Aorta (tissue), 5 donors: ENCODE data around the gene CHST9. TPM values are rescaled to one million over a fixed set of nuclear protein-coding genes. Genes with fewer than 3 reads are reported as not detected.
"Not testable (repeated sequence)": the region's sequence is repeated elsewhere in the genome, so short reads cannot be mapped to it uniquely, and the experiment has no call there.

ENCODE experiments used
- ATAC-seq: fragments of 200-7000 bp; cut with Tn5 transposase; one replicate; pipeline ENCODE4 v1.9.1; 2022; ENCODE audit warnings: moderate library complexity; ENCODE audit not compliant: low FRiP score
- DNase-seq, 2 donors: peaks; one replicate each; pipeline ENCODE4 v3.0.0-alpha.2; 2020
- H3K27ac ChIP-seq, 2 donors: one replicate each; pipeline ENCODE4 v1.5.1; 2013; ENCODE audit warnings: low read length in 2 of 2, mild to moderate bottlenecking in 2 of 2, moderate library complexity in 2 of 2, control low read depth in 1 of 2, inconsistent platforms in 1 of 2, low read depth in 1 of 2
- H3K27me3 ChIP-seq, 2 donors: one replicate each; pipeline ENCODE4 v1.6.1; 2013; ENCODE audit warnings: control low read depth in 1 of 2, low read length in 1 of 2, mild to moderate bottlenecking in 1 of 2, moderate library complexity in 1 of 2; ENCODE audit not compliant: insufficient read depth in 2 of 2, control insufficient read depth in 1 of 2
- H3K36me3 ChIP-seq, 2 donors: one replicate each; pipeline ENCODE4 v1.6.1; 2013; ENCODE audit warnings: control low read depth in 1 of 2, low read length in 1 of 2, mild to moderate bottlenecking in 1 of 2; ENCODE audit not compliant: insufficient read depth in 2 of 2, control insufficient read depth in 1 of 2
- H3K4me1 ChIP-seq, 2 donors: one replicate each; pipeline ENCODE4 v1.6.1; 2013; ENCODE audit warnings: low read length in 2 of 2, control low read depth in 1 of 2, mild to moderate bottlenecking in 1 of 2, moderate library complexity in 1 of 2; ENCODE audit not compliant: insufficient read depth in 2 of 2, control insufficient read depth in 1 of 2
- H3K4me3 ChIP-seq, 2 donors: one replicate each; pipeline ENCODE4 v1.5.1; 2013; ENCODE audit warnings: low read length in 2 of 2, control low read depth in 1 of 2, mild to moderate bottlenecking in 1 of 2
- H3K9me3 ChIP-seq: one replicate; pipeline ENCODE4 v1.6.1; 2013; ENCODE audit warnings: mild to moderate bottlenecking, low read length; ENCODE audit not compliant: control insufficient read depth
- WGBS, 2 donors: extraction: QIAGEN DNeasy Blood & Tissue Kit; methylation state at CpG; one replicate each; pipeline ENCODE4 v1.1.7; 2013; 5-methylcytosine and 5-hydroxymethylcytosine counted together
- intact Hi-C, 2 donors: fragments of 100-400 bp; cut with DNase I; formaldehyde crosslinking; loops; one replicate each; pipeline versions ENCODE4 v1.14.2 to v1.15.0; 2022
- polyA plus RNA-seq, 2 donors: library from polyadenylated mRNA; stranded (reverse); fragments of 200-250 nt; gene quantifications; one replicate each; pipeline ENCODE4 v1.2.3, GENCODE V29; 2013
- total RNA-seq, 2 donors: library from RNA; stranded (reverse); fragmentation: NEBNext Ultra II Directional; extraction: Animal tissue kit (Norgen Biotek cat#: 25700); gene quantifications; one replicate each; pipeline ENCODE4 v1.2.1, GENCODE V29; 2021
- donor health status: healthy with polysubstance abuse.
- donor health status: Bipolar disorder and iron deficiency.
- donor health status: DM: no; HTN: no; CAD: no.
- donor health status: DM: no; HTN: no; CAD: no.
- donor health status: DM: yes; HTN: yes; CAD: no.

CHST9 gene
- total and polyA plus RNA-seq, 4 donors = 0.06 TPM; not detected in 3

DNA sequence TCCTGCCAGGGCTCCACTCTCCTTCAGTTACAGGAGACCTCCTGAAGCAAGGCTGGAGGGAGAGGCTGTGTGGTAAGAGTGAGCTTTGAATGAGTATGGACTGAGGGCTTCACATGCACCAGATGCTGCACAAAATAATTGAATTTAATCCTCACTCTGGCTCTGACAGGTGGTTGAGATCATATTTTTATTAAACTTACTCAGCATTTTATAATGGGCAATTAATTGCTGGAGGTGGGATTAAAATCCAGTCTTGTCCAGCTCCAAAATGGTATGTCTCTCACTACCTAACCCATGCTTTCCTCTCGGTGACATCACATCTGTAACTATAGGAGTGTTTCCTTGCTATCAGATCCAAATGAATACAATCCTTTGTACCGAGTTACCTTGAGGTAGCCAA lies 253.4 kb downstream of the CHST9 start:
- H3K9me3 ChIP-seq = no peaks in the 10 kb centered on the region
- ATAC-seq (no peak), DNase-seq (no peak)
- no peak overlapping the region for H3K4me3 ChIP-seq
- H3K36me3 ChIP-seq = no peaks in the 10 kb centered on the region
- H3K27ac ChIP-seq = no peak overlapping the region
- 91 to 96% methylated on average over 2 of the region's 2 CpGs for WGBS, 2 donors
- no peaks in the 10 kb centered on the region for H3K27me3 ChIP-seq
- intact Hi-C loops = no loop called here
- no peaks in the 10 kb centered on the region for H3K4me1 ChIP-seq

GRCh38 chr18:26930630-26931029 lies 254.5 kb downstream of the CHST9 start:
- Histone ChIP-seq H3K4me1 (no peaks in the 10 kb centered on the region), H3K4me3 (no peak overlapping the region), H3K27ac (no peak overlapping the region), H3K27me3 (no peaks in the 10 kb centered on the region), H3K9me3 (no peaks in the 10 kb centered on the region), H3K36me3 (no peaks in the 10 kb centered on the region)
- 0% methylated on average over 1 of the region's 1 CpG for WGBS, 2 donors
- intact Hi-C loops = no loop called here
- DNase-seq = no peak
- no peak for ATAC-seq

DNA sequence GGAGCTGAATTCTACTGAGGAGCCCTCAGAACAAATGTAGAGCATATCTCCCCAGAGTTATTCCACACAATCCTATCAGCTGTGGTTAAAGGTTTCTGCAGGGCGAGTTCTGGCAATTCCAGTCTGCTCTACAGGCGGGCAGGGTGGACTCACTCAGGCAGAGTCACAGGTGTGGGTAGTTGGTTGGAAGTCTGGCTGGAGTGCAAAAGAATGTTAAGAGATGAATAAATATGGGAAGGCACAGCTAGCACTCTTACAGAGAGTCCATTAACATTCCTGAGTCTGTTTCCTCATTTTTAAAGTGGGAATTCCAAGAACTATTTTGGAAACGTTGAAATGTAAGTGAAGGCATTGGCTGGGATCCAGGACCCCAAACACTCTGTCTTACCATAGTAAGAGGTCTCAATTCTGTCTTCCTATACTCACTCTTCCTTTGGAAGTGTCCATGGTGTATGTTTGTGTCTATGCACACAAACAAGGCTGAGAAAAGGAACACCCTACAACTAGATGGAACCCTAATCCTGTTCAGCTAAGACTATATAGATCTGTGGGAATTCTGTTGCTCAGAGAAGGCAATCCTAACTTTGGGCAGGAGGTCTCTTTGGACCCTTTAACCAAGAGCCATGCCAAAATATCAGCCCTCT lies 256.3 kb downstream of the CHST9 start:
- no peaks in the 10 kb centered on the region for H3K4me1 ChIP-seq
- no peaks in the 10 kb centered on the region for H3K9me3 ChIP-seq
- DNase-seq (no peak), ATAC-seq (no peak)
- no peaks in the 10 kb centered on the region for H3K36me3 ChIP-seq
- no peaks in the 10 kb centered on the region for H3K27me3 ChIP-seq
- no peak overlapping the region for H3K4me3 ChIP-seq
- WGBS, 2 donors = 51 to 55% methylated on average over 3 of the region's 3 CpGs
- intact Hi-C loops = no loop called here
- H3K27ac ChIP-seq = no peak overlapping the region

DNA sequence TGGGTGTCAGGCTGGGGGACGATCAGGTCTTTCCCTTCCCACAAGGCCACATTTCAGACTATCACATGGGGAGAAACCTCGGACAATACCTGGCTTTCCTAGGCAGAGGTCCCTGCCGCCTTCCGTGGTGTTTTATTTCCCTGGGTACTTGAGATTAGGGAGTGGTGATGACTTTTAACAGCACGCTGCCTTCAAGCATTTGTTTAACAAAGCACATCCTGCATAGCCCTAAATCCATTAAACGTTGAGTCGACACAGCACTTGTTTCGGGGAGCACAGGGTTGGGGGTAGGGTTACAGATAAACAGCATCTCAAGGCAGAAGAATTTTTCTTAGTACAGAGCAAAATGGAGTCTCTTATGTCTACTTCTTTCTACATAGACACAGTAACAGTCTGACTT lies 257.3 kb downstream of the CHST9 start:
- H3K36me3 ChIP-seq, ATAC-seq: not testable (repeated sequence)

GRCh38 chr18:26926066-26926675 lies 258.9 kb downstream of the CHST9 start:
- no peak for ATAC-seq
- 0% methylated on average over 1 of the region's 1 CpG for WGBS, 2 donors
- intact Hi-C loops = no loop called here

More for the DNA sequence above, 257.3 kb downstream of the CHST9 start:
- H3K9me3 ChIP-seq, DNase-seq, H3K27me3 ChIP-seq, H3K4me1 ChIP-seq, intact Hi-C loops, H3K4me3 ChIP-seq, H3K27ac ChIP-seq: not testable (repeated sequence)
- 52 to 53% methylated on average over 8 of the region's 8 CpGs for WGBS, 2 donors

DNA sequence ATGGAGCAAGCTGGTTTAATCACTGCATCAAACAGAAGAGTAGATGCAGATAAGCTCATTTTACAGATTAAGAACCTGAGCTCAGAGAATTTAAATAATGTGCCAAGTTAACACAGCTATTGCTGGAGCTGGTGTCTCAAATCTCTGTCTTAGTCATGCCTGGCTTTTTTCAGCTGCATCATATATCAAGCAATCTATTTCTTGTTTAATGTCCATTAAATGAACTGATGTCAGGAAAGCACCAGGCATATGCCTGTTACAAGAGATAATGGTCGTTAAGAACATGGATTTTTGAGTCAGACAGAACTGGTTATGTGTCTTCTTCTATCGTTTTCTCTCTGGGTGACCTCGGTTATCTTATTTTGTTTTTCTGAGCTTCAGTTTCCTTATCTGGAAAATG lies 259.8 kb downstream of the CHST9 start:
- no peak overlapping the region for H3K4me3 ChIP-seq
- H3K27ac ChIP-seq = no peak overlapping the region
- WGBS, 2 donors = 62 to 67% methylated on average over 3 of the region's 3 CpGs
- peaks cover 0 to 2% of the 10 kb centered on the region in 2 donors for H3K27me3 ChIP-seq
- no peaks in the 10 kb centered on the region for H3K36me3 ChIP-seq
- ATAC-seq (no peak), DNase-seq (no peak)
- no peaks in the 10 kb centered on the region for H3K4me1 ChIP-seq
- no peaks in the 10 kb centered on the region for H3K9me3 ChIP-seq
- intact Hi-C loops = no loop called here

More at GRCh38 chr18:26926066-26926675, 258.9 kb downstream of the CHST9 start:
- peaks cover 0 to 2% of the 10 kb centered on the region in 2 donors for H3K27me3 ChIP-seq
- no peaks in the 10 kb centered on the region for H3K36me3 ChIP-seq
- no peaks in the 10 kb centered on the region for H3K4me1 ChIP-seq
- DNase-seq = no peak
- H3K4me3 ChIP-seq = no peak overlapping the region
- no peaks in the 10 kb centered on the region for H3K9me3 ChIP-seq
- no peak overlapping the region for H3K27ac ChIP-seq

GRCh38 chr18:26922313-26922712 lies 262.8 kb downstream of the CHST9 start:
- DNase-seq = no peak
- Histone ChIP-seq H3K27ac (no peak overlapping the region), H3K4me3 (no peak overlapping the region), H3K4me1 (peaks cover 0 to 3% of the 10 kb centered on the region in 2 donors), H3K27me3 (peaks cover 0 to 2% of the 10 kb centered on the region in 2 donors), H3K36me3 (no peaks in the 10 kb centered on the region), H3K9me3 (no peaks in the 10 kb centered on the region)
- intact Hi-C loops = no loop called here
- ATAC-seq = no peak

- DNase-seq (no peak), ATAC-seq (no peak)
- intact Hi-C loops = no loop called here
- H3K36me3 ChIP-seq = no peaks in the 10 kb centered on the region
- 56 to 63% methylated on average over 4 of the region's 4 CpGs for WGBS, 2 donors
- peaks cover 0 to 2% of the 10 kb centered on the region in 2 donors for H3K27me3 ChIP-seq
- H3K27ac ChIP-seq = no peak overlapping the region
- peaks cover 0 to 3% of the 10 kb centered on the region in 2 donors for H3K4me1 ChIP-seq
- no peak overlapping the region for H3K4me3 ChIP-seq
- H3K9me3 ChIP-seq = no peaks in the 10 kb centered on the region
These were observed 264.5 kb downstream of the CHST9 start for GRCh38 chr18:26920644-26921043.

GRCh38 chr18:26919627-26920026 lies 265.5 kb downstream of the CHST9 start:
- no peak for DNase-seq
- intact Hi-C loops = no loop called here
- ATAC-seq = no peak
- Histone ChIP-seq H3K27me3 (peaks cover 0 to 2% of the 10 kb centered on the region in 2 donors), H3K36me3 (no peaks in the 10 kb centered on the region), H3K27ac (no peak overlapping the region), H3K4me1 (peaks cover 0 to 3% of the 10 kb centered on the region in 2 donors), H3K4me3 (no peak overlapping the region), H3K9me3 (no peaks in the 10 kb centered on the region)
- WGBS, 2 donors = 33 to 50% methylated on average over 1 of the region's 1 CpG
